GM12875 (cell line): Measurements from ENCODE around the gene JUP.

ENCODE experiments used
- H3K4me3 ChIP-seq: one replicate; pipeline ENCODE4 v1.5.1; 2011; ENCODE audit warnings: low read depth, low read length, control low read depth
- TF ChIP-seq, protein P1 (sequence below): IDR thresholded peaks from 2 replicates; pipeline ENCODE4 v1.5.1; 2011; ENCODE audit warnings: low read depth, mild to moderate bottlenecking, control low read depth, inconsistent platforms, low read length, moderate library complexity, borderline replicate concordance; ENCODE audit not compliant: insufficient read depth

Gene JUP

DNA sequence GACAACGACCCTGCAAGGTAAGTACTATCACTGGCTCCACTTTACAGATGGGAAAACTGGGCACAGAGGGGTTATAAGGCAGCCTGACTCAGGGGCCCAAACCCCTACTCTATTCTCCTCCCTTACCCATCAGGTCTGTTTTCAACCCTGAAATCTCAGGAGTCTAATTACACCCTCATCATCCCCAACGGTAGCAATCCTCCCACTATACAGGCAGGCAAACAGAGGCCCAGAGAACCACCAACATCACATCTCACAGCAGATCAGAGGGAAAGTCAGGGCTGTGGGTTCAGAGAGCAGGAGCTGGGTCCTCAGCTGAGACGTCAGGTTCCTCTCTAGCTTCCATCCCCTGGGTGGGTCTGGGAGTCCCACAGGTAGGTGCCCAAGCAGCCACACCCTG lies 16.5 kb downstream of the JUP start:
- TF ChIP-seq, protein P1, sequence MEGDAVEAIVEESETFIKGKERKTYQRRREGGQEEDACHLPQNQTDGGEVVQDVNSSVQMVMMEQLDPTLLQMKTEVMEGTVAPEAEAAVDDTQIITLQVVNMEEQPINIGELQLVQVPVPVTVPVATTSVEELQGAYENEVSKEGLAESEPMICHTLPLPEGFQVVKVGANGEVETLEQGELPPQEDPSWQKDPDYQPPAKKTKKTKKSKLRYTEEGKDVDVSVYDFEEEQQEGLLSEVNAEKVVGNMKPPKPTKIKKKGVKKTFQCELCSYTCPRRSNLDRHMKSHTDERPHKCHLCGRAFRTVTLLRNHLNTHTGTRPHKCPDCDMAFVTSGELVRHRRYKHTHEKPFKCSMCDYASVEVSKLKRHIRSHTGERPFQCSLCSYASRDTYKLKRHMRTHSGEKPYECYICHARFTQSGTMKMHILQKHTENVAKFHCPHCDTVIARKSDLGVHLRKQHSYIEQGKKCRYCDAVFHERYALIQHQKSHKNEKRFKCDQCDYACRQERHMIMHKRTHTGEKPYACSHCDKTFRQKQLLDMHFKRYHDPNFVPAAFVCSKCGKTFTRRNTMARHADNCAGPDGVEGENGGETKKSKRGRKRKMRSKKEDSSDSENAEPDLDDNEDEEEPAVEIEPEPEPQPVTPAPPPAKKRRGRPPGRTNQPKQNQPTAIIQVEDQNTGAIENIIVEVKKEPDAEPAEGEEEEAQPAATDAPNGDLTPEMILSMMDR, result no peak
- no peak overlapping the region for H3K4me3 ChIP-seq

DNA sequence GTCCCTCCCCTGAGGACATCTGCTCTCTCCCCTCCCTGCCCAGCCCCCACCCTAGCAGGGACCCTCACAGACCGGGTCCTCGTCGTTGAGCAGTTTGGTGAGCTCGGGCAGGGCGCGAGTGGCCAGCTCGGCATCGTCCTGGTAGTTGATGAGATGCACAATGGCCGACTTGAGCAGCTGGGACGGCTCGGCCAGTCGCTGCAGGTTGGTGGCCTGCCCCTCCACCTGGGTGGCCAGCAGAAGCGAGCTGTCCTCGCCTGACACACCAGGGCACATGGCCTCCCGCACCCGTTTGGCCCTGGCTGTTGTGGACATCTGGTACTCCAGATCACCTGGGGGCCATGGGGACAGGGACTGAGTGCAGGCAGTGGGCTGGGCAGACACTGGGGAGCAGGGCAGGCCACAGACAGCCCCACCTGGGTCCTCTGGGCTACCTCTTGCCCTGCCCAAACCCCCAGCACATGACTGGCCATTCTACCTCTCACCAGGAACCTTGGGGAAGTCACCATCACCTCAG lies 17.1 kb downstream of the JUP start:
- TF ChIP-seq, protein P1, result no peak
- H3K4me3 ChIP-seq, result no peak overlapping the region

DNA sequence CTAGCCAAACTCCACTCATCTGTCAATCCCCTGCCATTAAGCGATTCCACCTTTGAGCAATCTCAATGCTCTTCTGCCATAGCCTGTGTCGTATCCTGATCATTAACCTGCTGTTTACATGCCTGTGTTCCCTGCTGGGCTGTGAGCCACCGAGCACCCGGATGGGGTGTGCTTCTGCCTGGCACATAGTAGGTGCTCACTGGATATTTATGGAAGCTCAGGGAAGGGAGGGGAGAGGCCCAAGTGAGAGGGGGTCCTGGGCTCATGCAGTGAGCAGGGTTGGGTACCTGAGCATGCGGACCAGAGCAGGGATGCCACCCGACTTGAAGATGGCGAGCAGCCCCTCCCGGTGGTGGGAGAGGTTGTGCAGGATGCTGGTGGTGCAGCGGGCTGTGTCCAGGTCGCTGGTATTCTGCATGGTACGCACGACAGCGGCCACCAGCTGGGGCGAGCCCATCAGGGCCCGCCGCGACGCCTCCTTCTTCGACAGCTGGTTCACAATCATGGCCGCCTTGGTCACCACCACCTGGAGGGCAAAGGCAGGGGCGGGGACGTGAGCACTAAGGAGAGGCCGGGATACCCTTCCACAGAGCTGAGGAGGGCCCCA lies 17.7 kb downstream of the JUP start:
- TF ChIP-seq, protein P1, result no peak
- H3K4me3 ChIP-seq, result no peak overlapping the region

DNA sequence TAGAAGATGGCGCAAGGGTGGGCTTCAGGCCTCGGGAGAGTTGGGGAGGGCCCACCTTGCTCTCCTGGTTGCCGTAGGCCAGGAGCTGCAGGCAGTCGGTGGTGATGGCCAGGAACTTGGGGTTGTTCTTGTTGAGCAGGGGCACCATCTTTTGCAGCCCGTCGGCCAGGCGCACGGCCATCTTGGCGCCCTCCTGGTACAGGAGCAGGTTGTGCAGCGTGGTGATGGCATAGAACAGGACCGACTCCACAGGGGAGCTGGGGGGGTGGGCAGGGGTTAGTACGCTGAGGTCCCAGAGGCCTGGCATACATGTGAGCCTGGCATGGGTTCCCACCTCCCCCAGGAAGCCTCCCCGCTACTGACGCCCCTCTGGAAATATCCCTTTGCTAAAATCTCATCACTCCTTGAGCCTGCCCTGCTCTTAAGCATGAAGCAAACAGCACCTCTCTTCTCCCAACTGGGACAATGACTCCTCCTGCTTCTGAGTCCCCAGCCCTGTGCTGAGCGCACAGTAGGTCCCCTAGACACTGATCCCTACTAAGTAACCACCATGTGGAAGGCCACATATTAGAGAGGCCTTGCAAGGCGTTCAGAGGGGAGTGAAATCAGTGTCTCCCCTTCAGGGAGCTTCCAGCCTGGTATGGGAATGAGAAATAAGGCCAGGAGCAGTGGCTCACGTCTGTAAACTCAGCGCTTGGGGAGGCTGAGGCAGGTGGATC lies 19.0 kb downstream of the JUP start:
- TF ChIP-seq, protein P1, result no peak
- H3K4me3 ChIP-seq, result no peak overlapping the region

DNA sequence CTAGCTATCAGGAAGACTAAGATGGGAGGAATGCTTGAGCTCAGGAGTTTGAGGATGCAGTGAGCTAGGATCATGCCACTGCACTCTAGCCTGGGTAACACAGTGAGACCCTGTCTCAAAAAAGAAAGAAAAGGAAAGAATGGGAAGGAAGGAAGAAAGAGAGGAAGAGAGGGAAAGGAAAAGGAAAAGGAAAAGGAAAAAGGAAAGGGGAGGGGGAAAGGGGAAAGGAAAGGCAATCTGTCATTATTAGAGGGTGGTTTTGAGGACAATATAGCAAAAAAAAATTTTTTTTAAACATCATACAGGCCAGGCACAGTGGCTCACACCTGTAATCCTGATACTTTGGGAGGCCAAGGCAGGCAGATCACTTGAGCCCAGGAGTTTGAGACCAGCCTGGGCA lies 20.4 kb downstream of the JUP start:
- TF ChIP-seq, protein P1, result no peak
- H3K4me3 ChIP-seq, result no peak overlapping the region

DNA sequence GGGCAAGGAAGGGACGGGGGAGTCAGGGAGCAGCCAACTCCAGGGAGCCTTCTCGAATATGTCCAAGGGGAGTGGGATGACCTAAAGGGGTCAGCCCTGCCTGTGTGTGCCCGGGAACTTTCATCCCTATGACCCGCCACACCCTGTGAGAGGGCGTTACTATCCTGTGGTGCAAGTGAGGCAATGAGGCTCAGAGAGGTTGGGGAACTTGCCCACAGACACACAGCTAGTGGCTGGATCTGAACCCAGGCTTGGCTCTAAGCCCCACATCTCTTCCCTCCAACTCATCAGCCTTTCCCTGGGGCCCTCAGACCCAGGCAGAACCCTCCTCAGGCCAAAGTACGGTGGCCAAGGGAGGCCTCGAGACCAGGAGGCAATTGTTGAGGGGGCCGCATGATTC lies 23.2 kb downstream of the JUP start:
- TF ChIP-seq, protein P1, result no peak
- H3K4me3 ChIP-seq, result no peak overlapping the region

DNA sequence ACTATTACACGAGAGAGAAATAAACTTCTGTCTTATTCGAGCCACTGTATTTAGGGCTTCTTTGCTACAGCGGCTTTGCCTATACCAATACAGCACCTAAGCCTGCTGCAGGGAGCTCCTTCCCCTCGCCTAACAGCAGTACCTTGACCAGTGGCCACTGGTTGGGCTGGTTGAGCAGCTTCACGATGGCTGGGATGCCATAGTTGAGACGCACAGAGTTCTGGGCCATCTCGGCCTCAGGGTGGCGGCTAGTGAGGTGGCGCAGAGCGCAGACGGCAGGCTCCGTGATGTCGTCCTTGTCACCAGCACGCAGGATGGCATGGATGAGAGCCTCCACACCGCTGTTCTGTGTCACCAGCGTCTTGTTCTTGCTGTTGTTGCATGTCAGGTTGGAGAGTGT lies 23.7 kb downstream of the JUP start:
- H3K4me3 ChIP-seq, result no peak overlapping the region
- TF ChIP-seq, protein P1, result no peak
